C4-2B (cell line): Measurements from ENCODE around the gene USPL1.
"Not testable (repeated sequence)": the region's sequence is repeated elsewhere in the genome, so short reads cannot be mapped to it uniquely, and the experiment has no call there.

Source experiments
- H3K27ac ChIP-seq: fragments of 450-650 bp; 2 replicates; pipeline ENCODE4 v1.5.1; 2017
- ZFX ChIP-seq: fragments of 450-650 bp; IDR thresholded peaks from 2 replicates; pipeline ENCODE4 v1.6.1; 2017
- TF ChIP-seq, protein P1 (sequence below): fragments of 450-650 bp; conservative IDR thresholded peaks from 2 replicates; pipeline ENCODE4 v1.5.1; 2017; ENCODE audit warnings: mild to moderate bottlenecking

Gene USPL1

DNA sequence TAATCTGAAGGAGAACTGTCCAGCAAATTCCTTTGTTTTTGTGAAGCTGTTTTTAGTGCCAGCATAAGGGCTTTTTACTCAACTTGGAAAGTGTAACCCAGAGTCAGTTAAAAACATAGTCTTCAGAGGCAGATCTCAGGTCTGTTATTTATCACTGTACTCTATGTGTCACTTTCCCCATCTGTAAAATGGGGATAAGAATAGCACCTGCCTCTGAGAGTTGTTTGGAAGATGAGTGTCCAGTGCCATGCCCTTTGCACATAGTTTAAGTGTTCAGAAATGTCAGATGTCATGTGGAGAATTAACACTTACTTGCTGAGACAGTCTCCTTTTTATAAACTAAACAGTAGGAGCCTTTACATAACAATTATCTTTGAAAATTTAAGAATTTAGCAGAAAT, 27.9 kb downstream of the USPL1 start:
- TF ChIP-seq, protein P1, sequence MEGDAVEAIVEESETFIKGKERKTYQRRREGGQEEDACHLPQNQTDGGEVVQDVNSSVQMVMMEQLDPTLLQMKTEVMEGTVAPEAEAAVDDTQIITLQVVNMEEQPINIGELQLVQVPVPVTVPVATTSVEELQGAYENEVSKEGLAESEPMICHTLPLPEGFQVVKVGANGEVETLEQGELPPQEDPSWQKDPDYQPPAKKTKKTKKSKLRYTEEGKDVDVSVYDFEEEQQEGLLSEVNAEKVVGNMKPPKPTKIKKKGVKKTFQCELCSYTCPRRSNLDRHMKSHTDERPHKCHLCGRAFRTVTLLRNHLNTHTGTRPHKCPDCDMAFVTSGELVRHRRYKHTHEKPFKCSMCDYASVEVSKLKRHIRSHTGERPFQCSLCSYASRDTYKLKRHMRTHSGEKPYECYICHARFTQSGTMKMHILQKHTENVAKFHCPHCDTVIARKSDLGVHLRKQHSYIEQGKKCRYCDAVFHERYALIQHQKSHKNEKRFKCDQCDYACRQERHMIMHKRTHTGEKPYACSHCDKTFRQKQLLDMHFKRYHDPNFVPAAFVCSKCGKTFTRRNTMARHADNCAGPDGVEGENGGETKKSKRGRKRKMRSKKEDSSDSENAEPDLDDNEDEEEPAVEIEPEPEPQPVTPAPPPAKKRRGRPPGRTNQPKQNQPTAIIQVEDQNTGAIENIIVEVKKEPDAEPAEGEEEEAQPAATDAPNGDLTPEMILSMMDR, result no peak
- TF ChIP-seq ZFX, result no peak
- H3K27ac ChIP-seq, result no peak overlapping the region

DNA sequence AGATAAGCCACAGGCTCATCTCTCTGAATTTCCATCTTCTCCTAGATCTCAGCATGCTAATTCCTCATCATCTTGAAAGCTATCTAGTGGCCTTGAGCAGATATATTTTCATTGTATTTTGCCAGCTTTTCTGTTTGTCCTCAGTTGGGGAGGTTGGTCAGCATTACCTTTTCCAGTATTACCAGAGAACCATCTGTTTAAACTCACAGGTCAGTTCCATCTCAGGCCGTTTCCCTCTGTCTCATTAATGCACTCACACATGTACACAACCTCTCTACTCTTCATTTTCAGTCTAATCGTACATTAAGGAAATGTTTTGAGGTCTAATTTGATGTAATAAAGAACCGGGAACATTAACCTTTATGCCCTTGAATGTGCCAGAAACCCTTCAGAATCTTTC, 29.7 kb downstream of the USPL1 start:
- TF ChIP-seq ZFX, result no peak
- no peak overlapping the region for H3K27ac ChIP-seq

DNA sequence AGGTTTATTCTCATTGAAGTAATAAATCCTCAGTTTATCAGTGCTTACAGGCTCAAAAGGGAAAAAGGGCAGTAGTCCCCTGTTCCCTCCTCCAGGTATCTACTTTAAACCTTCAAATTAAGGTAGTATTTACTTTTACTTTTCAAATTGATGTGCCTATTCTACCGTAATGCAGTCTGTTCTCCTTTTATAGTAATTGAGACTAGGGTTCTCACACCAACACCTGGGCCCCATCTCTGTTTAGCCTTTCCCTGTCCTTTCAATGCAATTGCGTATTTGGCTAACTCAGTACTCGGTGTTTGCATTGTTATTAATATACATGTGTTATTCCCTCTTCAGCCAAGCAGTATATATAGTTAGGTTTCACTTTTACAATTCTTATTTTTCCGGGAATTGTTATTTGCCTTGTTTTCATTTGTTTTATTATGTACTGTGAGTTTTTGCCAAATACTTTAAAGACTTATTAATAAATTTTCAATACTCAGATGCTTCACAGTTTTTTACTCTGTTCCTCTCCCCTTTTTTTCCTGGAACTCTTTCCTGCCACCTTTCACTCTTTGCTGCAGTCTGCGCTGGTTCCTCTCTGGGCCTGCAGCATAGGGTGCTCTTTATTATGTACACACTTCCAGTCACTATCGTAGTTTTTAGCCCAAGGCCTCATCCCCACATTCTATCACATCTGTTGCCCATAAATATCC, 30.3 kb downstream of the USPL1 start:
- no peak overlapping the region for H3K27ac ChIP-seq
- TF ChIP-seq, protein P1, result no peak
- TF ChIP-seq ZFX, result no peak

DNA sequence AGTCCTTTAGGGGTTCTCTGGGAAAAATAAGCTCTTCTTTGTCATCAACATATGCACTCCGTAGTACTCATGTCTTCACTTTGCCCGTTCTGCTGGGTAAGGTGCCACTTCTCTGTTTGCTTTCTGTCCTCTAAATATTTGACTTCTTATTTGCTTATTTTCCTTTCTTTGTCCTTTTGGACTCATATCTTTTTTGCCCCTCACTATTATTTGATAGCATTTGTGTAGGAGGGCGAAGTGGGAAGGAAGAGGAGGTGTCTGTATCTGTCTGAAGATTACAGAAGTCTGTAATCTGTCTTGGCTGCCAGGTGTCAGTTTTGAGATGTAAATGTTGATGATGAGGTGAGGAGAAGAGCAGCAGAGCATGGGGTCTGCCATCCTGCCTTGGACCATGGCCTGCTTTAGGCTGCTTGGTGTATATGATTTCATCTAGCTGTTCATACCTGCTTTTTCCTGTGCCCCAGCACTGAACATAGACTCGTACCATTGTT, 30.8 kb downstream of the USPL1 start:
- H3K27ac ChIP-seq, result no peak overlapping the region

DNA sequence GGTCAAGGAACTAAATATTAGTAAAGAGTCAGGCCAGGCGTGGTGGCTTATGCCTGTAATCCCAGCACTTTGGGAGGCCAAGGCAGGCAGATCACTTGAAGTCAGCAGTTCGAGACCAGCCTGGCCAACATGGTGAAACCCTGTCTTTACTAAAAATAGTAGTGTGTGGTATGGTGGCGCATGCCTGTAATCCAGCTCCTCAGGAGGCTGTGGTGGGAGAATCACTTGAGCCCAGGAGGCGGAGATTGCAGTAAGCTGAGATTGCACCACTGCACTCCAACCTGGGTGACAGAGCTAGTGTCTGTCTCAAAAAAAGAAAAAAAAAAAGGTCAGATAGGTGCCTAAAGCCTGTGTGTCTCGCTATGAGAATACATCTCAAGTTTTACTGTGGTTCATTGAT, 33.9 kb downstream of the USPL1 start:
- H3K27ac ChIP-seq, result not testable (repeated sequence)

More for the DNA sequence above, 30.8 kb downstream of the USPL1 start:
- TF ChIP-seq, protein P1, result no peak
- no peak for TF ChIP-seq ZFX

DNA sequence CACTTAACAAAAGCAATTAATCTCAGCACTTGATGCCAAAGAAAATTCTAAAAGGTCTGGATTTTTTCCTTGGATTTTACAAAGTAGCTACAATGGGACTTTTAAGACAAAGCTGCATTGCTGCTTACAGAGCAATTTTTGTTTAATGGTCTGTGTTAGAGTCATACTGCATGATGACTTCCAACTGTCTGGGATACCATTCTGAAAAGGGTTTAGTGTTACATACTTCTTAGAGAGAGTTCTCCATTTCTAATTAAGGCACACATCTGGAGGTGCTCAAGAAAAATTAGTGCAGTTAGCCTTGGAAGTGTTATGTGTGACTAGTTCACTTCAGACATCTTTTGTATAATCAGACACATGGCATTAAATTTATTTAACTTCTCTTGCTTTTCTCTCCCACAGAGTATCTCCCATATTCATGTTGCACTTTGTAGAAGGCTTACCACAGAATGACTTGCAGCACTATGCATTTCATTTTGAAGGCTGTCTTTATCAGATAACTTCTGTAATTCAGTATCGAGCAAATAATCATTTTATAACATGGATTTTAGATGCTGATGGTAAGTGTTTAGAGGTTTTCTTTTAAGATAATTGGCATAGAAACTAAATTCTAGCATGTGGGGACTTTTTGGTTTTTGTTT, 35.1 kb downstream of the USPL1 start:
- no peak overlapping the region for H3K27ac ChIP-seq
- TF ChIP-seq, protein P1, result no peak
- TF ChIP-seq ZFX, result no peak

DNA sequence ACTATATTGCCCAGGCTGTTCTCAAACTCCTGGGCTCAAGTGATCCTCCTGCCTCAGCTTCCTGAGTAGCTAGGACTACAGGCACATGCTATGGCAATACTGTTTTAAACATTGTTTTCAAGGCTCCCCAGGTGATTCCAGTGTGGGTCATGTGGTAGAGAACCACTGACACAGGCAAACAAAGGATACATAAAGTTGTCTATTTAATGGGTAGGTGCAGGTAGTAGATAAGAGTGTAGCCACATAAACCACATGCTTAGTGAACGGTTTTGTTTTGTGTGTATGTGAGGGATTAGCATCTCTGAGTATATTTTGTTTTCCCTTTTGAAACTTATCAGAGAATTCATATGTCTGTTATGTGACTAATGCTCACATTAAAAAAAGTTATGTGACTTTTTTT, 36.7 kb downstream of the USPL1 start:
- no peak overlapping the region for H3K27ac ChIP-seq
- TF ChIP-seq, protein P1, result no peak
- TF ChIP-seq ZFX, result no peak

DNA sequence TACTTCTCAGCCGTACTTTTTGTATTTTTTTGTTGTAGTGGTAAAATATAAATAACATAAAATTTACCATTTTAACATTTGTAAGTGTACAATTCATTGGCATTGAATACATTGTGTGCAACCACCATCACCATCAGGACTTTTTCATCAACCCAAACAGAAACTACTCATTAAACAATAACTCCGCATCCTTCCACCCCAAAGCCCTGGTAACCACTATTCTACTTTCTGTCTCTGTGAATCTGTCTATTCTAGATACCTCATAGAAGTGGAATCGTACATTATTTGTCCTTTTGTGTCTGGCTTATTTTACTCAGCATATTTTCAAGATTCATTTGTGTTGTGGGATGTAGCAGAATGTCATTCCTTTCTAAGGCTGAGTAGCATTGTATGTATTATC, 38.5 kb downstream of the USPL1 start:
- no peak overlapping the region for H3K27ac ChIP-seq
- TF ChIP-seq ZFX, result no peak
- TF ChIP-seq, protein P1, result no peak
